ENCODE measurements around the gene USP28.

The USP28 gene

DNA sequence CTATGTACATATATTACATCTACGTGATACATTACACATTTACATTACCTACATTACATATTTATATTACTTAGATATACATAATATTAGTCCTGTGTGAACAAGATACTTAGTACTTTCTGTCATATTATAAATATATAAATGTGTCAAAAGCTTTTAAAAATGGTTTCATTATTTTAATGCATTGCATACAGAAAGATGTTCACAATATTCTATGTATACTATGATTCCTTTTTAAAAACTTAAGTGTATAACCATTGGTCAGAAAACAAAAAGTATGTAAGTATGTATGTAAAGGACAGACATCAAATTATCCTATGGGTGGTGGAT is 101.2 kb downstream of the USP28 start:
- Histone ChIP-seq H3K4me1 (ENCODE audit: insufficient read depth, low read length, poor library complexity, severe bottlenecking) (peaks cover 10% of the 10 kb centered on the region), H3K4me3 (ENCODE audit: low read length, poor library complexity, severe bottlenecking) (peak overlapping the region; percentile 98), H3K9me3 (ENCODE audit: insufficient read depth, low read depth, low read length) (no peaks in the 10 kb centered on the region), H3F3A (ENCODE audit: low read depth) (no peaks in the 10 kb centered on the region), H3K9ac (ENCODE audit: low read depth, low read length, poor library complexity, severe bottlenecking) (peak overlapping the region; percentile 95), H2AFZ (ENCODE audit: low read length) (peak overlapping the region; percentile 100), H3K9me2 (replicated peaks; ENCODE audit: low read depth, low read length) (no peaks in the 10 kb centered on the region), H3K27me3 (ENCODE audit: insufficient read depth, low read length, poor library complexity, severe bottlenecking) (no peaks in the 10 kb centered on the region), H4K20me1 (ENCODE audit: insufficient read depth, low read length, poor library complexity, severe bottlenecking) (no peaks in the 10 kb centered on the region), H3K79me2 (ENCODE audit: insufficient read depth, low read length) (peaks cover 34% of the 10 kb centered on the region), H3K4me2 (ENCODE audit: low read depth, low read length, poor library complexity, severe bottlenecking) (peak overlapping the region; percentile 57), H3K36me3 (ENCODE audit: insufficient read depth, low read length) (no peaks in the 10 kb centered on the region)
- TF ChIP-seq EZH2phosphoT487 (IDR thresholded peaks at IDR 0.05; ENCODE audit: borderline replicate concordance), result no peak
- TF ChIP-seq, protein P1, sequence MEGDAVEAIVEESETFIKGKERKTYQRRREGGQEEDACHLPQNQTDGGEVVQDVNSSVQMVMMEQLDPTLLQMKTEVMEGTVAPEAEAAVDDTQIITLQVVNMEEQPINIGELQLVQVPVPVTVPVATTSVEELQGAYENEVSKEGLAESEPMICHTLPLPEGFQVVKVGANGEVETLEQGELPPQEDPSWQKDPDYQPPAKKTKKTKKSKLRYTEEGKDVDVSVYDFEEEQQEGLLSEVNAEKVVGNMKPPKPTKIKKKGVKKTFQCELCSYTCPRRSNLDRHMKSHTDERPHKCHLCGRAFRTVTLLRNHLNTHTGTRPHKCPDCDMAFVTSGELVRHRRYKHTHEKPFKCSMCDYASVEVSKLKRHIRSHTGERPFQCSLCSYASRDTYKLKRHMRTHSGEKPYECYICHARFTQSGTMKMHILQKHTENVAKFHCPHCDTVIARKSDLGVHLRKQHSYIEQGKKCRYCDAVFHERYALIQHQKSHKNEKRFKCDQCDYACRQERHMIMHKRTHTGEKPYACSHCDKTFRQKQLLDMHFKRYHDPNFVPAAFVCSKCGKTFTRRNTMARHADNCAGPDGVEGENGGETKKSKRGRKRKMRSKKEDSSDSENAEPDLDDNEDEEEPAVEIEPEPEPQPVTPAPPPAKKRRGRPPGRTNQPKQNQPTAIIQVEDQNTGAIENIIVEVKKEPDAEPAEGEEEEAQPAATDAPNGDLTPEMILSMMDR (conservative IDR thresholded peaks at IDR 0.05; ENCODE audit: low read length), result no peak

DNA sequence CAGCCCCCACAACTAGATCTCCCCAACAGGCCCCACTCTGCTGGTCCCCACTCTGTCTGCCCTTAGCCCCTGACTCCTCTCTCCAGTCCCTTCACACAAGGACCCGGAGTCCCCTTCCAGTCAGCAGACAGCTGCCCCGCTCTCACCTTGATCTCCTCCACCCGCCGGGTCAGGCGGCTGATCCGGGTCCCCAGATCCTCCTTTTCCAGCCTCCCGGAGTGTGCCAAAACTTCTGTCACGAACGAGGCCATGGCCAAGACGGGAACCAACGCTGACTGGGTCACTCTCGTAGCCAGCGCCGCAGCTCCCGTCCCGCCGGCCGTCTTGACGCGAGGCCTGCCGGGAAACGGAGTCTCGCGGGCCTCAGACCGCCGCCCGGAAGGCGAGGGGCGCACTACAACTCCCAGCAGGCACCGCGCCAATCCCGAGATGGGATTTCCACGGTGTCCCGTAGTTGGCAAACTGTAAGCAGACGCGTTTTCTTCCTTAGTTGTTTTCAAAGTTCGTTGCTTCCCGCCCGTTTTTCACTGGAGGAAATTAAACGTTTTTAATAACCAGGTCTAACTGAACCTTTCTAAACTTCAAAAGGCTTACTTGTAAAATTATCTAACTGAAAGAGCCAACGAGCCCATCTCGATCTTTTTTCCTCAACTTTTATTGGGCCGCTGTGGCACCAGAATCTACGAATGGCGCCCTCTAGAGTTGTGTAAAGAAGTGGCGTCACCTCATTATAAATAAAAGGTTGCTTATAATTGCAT is 101.8 kb downstream of the USP28 start, which contains the start of gene ZW10:
Gene ZW10, minus strand, starts transcription at position 277 of the 758 bp plus-strand sequence. Its CDS starts 26 bp downstream, at position 251.
- Histone ChIP-seq H3K4me2 (ENCODE audit: low read depth, low read length, poor library complexity, severe bottlenecking) (peak within 1 kb of the TSS; percentile 77), H3K4me3 (ENCODE audit: low read length, poor library complexity, severe bottlenecking) (peak within 1 kb of the TSS; percentile 98), H2AFZ (ENCODE audit: low read length) (peak within 1 kb of the TSS; percentile 100), H3K9me3 (ENCODE audit: insufficient read depth, low read depth, low read length) (no peaks in the 10 kb centered on the region), H3K4me1 (ENCODE audit: insufficient read depth, low read length, poor library complexity, severe bottlenecking) (peaks cover 15% of the 10 kb centered on the region), H3K9me2 (replicated peaks; ENCODE audit: low read depth, low read length) (no peaks in the 10 kb centered on the region), H4K20me1 (ENCODE audit: insufficient read depth, low read length, poor library complexity, severe bottlenecking) (no peaks in the 10 kb centered on the region), H3K27me3 (ENCODE audit: insufficient read depth, low read length, poor library complexity, severe bottlenecking) (no peaks in the 10 kb centered on the region), H3K36me3 (ENCODE audit: insufficient read depth, low read length) (no peaks in the 10 kb centered on the region), H3K9ac (ENCODE audit: low read depth, low read length, poor library complexity, severe bottlenecking) (peak within 1 kb of the TSS; percentile 95), H3K79me2 (ENCODE audit: insufficient read depth, low read length) (peaks cover 34% of the 10 kb centered on the region), H3F3A (ENCODE audit: low read depth) (no peaks in the 10 kb centered on the region)
- TF ChIP-seq, protein P1 (conservative IDR thresholded peaks at IDR 0.05; ENCODE audit: low read length), result peak; percentile 88
- no peak for TF ChIP-seq EZH2phosphoT487 (IDR thresholded peaks at IDR 0.05; ENCODE audit: borderline replicate concordance)

DNA sequence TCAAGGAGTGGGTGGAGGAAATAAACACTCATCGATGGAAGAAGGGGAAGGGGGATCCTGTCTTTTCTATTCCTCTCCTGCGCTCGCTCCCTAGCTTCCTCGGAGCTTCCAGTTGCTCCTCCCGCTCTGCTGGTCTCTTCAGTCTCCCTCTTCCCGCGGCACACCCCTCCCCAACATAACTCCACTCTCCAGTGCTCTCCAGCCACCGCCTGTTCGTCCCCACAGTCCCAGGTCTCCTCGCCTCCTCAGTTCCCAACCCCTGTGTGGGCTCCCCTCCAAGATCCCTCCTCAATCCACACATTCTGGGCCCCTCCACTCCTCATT is 102.3 kb downstream of the USP28 start:
- Histone ChIP-seq H3K79me2 (ENCODE audit: insufficient read depth, low read length) (peaks cover 35% of the 10 kb centered on the region), H3K36me3 (ENCODE audit: insufficient read depth, low read length) (no peaks in the 10 kb centered on the region; the same call in 1 of the 2 replicates), H3K4me1 (ENCODE audit: insufficient read depth, low read length, poor library complexity, severe bottlenecking) (peaks cover 15% of the 10 kb centered on the region), H2AFZ (ENCODE audit: low read length) (peak overlapping the region; percentile 100), H3K4me3 (ENCODE audit: low read length, poor library complexity, severe bottlenecking) (peak overlapping the region; percentile 98), H3K4me2 (ENCODE audit: low read depth, low read length, poor library complexity, severe bottlenecking) (peak overlapping the region; percentile 77), H3F3A (ENCODE audit: low read depth) (no peaks in the 10 kb centered on the region), H3K27me3 (ENCODE audit: insufficient read depth, low read length, poor library complexity, severe bottlenecking) (no peaks in the 10 kb centered on the region), H3K9ac (ENCODE audit: low read depth, low read length, poor library complexity, severe bottlenecking) (peak overlapping the region; percentile 95), H3K9me2 (replicated peaks; ENCODE audit: low read depth, low read length) (no peaks in the 10 kb centered on the region), H3K9me3 (ENCODE audit: insufficient read depth, low read depth, low read length) (no peaks in the 10 kb centered on the region), H4K20me1 (ENCODE audit: insufficient read depth, low read length, poor library complexity, severe bottlenecking) (no peaks in the 10 kb centered on the region)
- no peak for TF ChIP-seq EZH2phosphoT487 (IDR thresholded peaks at IDR 0.05; ENCODE audit: borderline replicate concordance)
- TF ChIP-seq, protein P1 (conservative IDR thresholded peaks at IDR 0.05; ENCODE audit: low read length), result no peak

Data from Loucy (cell line).